ENCODE measurements around the gene LRRN2.

Gene LRRN2

DNA sequence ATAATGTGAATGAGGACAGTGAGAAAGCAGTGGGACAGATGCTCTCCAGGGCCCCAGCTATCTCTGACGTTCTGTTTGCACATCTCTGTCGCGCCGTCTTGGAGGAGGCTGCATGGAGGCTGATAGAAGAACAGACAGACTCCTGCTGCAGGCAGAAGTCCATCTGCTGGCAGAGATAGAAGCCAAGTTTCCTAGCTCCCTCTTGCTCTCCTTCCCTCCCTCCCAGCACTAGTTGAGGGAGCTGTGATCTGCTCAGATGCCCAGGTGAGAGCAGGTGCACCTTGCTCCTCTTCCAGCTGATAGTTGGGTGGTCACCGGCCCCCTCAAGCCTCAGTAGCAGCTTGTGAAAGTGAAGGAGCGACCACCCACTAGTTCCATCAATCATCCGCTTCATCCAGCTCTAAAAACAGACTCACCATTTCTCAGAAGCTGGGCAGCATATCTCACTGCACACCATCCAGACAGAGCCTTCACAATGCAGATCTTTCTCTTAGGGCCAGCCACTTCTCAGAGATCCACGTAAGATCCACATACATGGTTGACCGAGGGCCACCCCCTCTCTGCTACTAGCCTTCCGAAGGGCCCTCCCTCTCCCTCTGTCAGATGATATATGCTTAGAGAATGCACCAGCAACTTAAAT is 12.9 kb downstream of the LRRN2 start:
- no peak for FAIRE-seq
- DNase-seq (ENCODE audit: insufficient read length, low spot score): no peak
- no peak for TF ChIP-seq SPI1 (IDR thresholded peaks at IDR 0.05; ENCODE audit: low read depth, low read length)
- no peak for TF ChIP-seq PAX5 (IDR thresholded peaks at IDR 0.05; ENCODE audit: insufficient read depth, low read length, severe bottlenecking)
- TF ChIP-seq POLR2AphosphoS5 (IDR thresholded peaks at IDR 0.05; ENCODE audit: low read depth, low read length): no peak

DNA sequence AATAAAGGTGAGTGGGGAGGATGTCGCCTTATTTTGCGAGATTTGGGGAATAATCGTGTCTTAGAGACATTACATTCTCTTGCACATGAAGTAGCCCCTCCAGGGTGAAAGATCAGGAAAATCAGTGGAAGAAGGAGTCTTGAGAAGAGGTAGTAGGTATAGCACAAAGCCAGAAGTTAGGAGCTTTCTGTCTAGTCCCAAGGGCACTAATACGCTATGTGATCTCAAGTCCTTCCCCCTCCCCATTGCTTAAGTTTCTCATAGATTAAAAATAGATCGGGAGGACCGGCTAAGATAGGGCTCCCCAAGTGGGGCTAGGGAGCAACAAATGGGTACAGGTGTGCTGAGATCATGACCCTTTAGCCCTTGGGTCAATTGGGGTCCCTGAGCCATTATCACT is 13.5 kb downstream of the LRRN2 start:
- FAIRE-seq (no peak), DNase-seq (ENCODE audit: insufficient read length, low spot score) (no peak)
- TF ChIP-seq POLR2A (IDR thresholded peaks at IDR 0.05; ENCODE audit: low read depth, low read length) (no peak), POU2F2 (IDR thresholded peaks at IDR 0.05; ENCODE audit: low read depth, low read length) (no peak), TAF1 (IDR thresholded peaks at IDR 0.05; ENCODE audit: low read depth, low read length) (no peak), SPI1 (IDR thresholded peaks at IDR 0.05; ENCODE audit: low read depth, low read length) (no peak), PAX5 (IDR thresholded peaks at IDR 0.05; ENCODE audit: insufficient read depth, low read length, severe bottlenecking) (no peak), POLR2AphosphoS5 (IDR thresholded peaks at IDR 0.05; ENCODE audit: low read depth, low read length) (no peak)

DNA sequence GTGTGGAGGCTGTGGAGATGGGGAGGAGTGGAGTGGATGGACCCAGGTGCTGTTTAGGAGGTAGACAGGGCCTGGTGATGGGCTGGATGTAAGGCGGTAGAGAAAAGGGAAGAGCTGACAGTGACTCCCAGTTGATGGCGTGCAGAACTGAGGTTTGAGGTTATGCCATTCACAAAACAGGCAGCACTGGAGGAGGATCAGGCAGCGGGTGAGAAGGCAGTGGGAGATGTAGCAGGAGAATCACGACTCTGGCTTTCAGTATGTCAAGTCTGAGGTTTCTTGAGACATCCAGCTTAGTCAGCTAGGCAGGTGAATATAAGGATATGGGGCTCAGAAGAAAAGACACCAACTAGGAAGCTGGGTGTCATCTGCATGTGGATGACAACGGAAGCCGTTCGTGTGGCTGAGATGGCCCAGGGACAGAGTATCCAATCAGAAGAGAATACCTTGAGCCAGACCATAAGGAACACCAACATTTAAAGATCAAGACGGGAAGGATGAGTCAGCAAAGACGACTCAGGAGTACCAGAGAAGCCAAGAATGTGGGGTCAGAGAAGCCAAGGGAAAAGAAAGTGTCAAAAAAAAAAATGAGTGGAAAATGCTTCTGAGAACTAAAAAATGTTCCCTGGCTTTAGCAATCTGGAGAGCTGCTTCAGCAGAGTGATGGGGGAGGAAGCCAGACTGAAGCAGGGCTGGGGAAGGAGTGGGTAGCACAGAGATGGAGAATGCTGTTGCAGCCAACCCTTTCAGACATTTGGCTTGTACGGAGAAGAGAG is 15.2 kb downstream of the LRRN2 start:
- TF ChIP-seq TAF1 (IDR thresholded peaks at IDR 0.05; ENCODE audit: low read depth, low read length) (no peak), POU2F2 (IDR thresholded peaks at IDR 0.05; ENCODE audit: low read depth, low read length) (no peak)
- FAIRE-seq (no peak), DNase-seq (ENCODE audit: insufficient read length, low spot score) (no peak)

DNA sequence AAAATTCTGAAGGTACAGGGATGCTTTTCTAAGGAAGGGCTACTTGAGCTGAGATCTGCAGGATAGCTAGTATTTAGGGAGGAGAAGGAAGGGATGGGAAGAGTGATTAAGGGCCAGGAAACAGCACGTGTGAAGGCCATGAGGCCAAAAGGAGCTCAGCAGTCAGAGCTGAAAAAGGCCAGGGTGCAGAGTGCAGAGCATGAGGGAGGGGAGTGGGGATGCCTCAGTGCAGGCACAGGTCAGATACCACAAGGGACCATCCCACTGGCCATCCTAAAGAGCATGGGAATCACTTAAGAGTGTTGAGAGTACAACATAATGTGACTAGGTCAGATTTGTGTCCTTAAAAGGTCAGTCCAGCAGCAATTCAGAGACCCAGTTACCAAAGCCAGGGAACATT is 16.0 kb downstream of the LRRN2 start:
- TF ChIP-seq TAF1 (IDR thresholded peaks at IDR 0.05; ENCODE audit: low read depth, low read length) (no peak), PAX5 (IDR thresholded peaks at IDR 0.05; ENCODE audit: insufficient read depth, low read length, severe bottlenecking) (no peak), SPI1 (IDR thresholded peaks at IDR 0.05; ENCODE audit: low read depth, low read length) (no peak), POU2F2 (IDR thresholded peaks at IDR 0.05; ENCODE audit: low read depth, low read length) (no peak), POLR2A (IDR thresholded peaks at IDR 0.05; ENCODE audit: low read depth, low read length) (no peak), POLR2AphosphoS5 (IDR thresholded peaks at IDR 0.05; ENCODE audit: low read depth, low read length) (no peak)
- DNase-seq (ENCODE audit: insufficient read length, low spot score) (no peak), FAIRE-seq (no peak)

DNA sequence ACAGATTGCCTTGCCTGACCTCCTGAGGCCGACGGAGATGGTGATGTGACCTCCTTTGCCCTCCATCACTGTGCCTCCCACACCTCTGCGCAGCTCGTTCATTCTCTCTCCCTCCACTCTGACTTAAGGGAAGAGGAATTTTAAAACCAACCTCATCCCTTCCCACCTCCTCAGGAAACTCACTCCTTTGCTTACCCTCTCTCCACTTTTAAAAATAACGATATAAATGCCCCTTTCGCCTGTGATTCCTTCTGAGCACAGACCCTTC is 21.2 kb downstream of the LRRN2 start:
- TF ChIP-seq POLR2AphosphoS5 (IDR thresholded peaks at IDR 0.05; ENCODE audit: low read depth, low read length) (no peak), POU2F2 (IDR thresholded peaks at IDR 0.05; ENCODE audit: low read depth, low read length) (no peak), PAX5 (IDR thresholded peaks at IDR 0.05; ENCODE audit: insufficient read depth, low read length, severe bottlenecking) (no peak), SPI1 (IDR thresholded peaks at IDR 0.05; ENCODE audit: low read depth, low read length) (no peak), POLR2A (IDR thresholded peaks at IDR 0.05; ENCODE audit: low read depth, low read length) (no peak), TAF1 (IDR thresholded peaks at IDR 0.05; ENCODE audit: low read depth, low read length) (no peak)
- DNase-seq (ENCODE audit: insufficient read length, low spot score) (no peak), FAIRE-seq (no peak)

DNA sequence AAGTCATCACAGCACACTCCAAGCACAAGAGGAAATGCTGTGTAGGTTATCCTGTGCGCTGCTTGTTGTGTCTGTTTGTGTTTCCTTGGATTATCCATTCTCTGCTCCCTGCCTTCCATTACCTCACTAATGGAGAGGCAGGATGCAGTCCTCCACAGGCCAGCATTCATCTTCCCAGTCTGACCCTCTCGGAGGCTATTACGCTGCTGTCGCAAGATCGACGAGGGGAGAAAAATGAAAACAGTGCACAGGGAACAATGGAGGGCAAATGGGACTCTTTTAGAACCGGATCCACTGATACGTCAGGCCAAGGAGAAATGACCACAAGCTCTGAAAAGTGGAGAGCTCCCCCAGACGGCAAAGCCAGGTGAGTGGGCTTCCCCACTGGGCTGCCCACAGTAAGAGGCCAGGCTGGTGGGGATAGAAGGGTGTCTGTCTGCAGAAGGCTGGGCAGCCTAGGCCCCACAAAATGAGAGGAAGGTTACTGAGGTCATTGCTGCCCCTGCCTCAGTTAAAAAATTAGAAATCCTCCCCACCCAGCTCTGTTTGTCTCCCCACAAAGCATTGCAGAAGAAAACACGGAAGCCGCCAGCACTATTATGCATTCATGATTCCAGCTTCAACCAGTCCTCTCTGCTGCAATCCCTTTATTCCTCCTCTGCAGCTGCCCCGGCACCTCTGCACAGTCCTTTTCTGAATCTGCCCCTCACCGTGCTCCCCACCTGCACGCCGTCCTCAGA is 21.7 kb downstream of the LRRN2 start:
- no peak for DNase-seq (ENCODE audit: insufficient read length, low spot score)
- no peak for FAIRE-seq
- no peak for TF ChIP-seq POU2F2 (IDR thresholded peaks at IDR 0.05; ENCODE audit: low read depth, low read length)
- no peak for TF ChIP-seq SPI1 (IDR thresholded peaks at IDR 0.05; ENCODE audit: low read depth, low read length)
- TF ChIP-seq POLR2AphosphoS5 (IDR thresholded peaks at IDR 0.05; ENCODE audit: low read depth, low read length): no peak
- no peak for TF ChIP-seq PAX5 (IDR thresholded peaks at IDR 0.05; ENCODE audit: insufficient read depth, low read length, severe bottlenecking)

DNA sequence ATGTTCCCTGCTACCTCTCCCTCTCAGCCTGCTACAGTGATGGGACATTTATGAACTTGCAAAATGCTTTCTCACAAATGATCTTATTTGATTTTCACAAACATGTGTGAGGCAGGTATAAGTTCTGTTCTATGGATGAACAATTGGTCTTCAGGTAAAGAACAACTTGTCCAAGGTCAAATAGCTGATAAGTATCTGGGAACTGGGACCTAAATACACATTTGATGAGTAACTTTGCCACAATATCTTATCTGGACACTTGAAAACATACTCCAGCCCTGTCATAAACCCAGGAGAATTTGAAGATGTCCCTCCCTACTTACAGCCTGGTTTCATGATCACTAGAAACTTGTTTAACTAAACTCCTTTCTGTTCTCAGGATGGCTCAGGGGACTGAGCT is 23.0 kb downstream of the LRRN2 start:
- no peak for FAIRE-seq
- no peak for DNase-seq (ENCODE audit: insufficient read length, low spot score)
- no peak for TF ChIP-seq SPI1 (IDR thresholded peaks at IDR 0.05; ENCODE audit: low read depth, low read length)
- no peak for TF ChIP-seq POU2F2 (IDR thresholded peaks at IDR 0.05; ENCODE audit: low read depth, low read length)
- TF ChIP-seq PAX5 (IDR thresholded peaks at IDR 0.05; ENCODE audit: insufficient read depth, low read length, severe bottlenecking): no peak
- TF ChIP-seq POLR2AphosphoS5 (IDR thresholded peaks at IDR 0.05; ENCODE audit: low read depth, low read length): no peak
- TF ChIP-seq TAF1 (IDR thresholded peaks at IDR 0.05; ENCODE audit: low read depth, low read length): no peak
- no peak for TF ChIP-seq POLR2A (IDR thresholded peaks at IDR 0.05; ENCODE audit: low read depth, low read length)

DNA sequence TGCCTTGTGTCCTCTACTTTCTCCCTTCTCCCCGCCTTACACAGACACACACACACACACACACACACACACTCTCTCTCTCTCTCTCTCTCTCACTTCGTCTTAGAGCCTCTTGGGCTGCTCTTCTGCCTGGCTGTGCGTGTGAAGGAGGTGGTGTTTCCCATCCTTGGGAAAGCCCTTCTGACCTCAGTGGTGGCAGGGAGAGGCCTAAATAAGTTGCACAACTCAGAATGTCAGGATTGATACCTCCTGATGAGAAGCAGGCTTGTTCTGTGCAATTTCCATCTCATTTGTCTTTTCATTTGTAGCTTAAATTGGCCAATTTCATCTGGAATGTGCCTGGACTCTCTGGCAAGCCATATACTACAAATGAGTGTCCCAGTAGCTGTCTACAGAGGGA is 25.0 kb downstream of the LRRN2 start:
- TF ChIP-seq POU2F2 (IDR thresholded peaks at IDR 0.05; ENCODE audit: low read depth, low read length): no peak
- TF ChIP-seq POLR2A (IDR thresholded peaks at IDR 0.05; ENCODE audit: low read depth, low read length): no peak
- no peak for TF ChIP-seq PAX5 (IDR thresholded peaks at IDR 0.05; ENCODE audit: insufficient read depth, low read length, severe bottlenecking)
- TF ChIP-seq SPI1 (IDR thresholded peaks at IDR 0.05; ENCODE audit: low read depth, low read length): no peak
- no peak for TF ChIP-seq TAF1 (IDR thresholded peaks at IDR 0.05; ENCODE audit: low read depth, low read length)
- TF ChIP-seq POLR2AphosphoS5 (IDR thresholded peaks at IDR 0.05; ENCODE audit: low read depth, low read length): no peak
- DNase-seq (ENCODE audit: insufficient read length, low spot score) (no peak), FAIRE-seq (no peak)

DNA sequence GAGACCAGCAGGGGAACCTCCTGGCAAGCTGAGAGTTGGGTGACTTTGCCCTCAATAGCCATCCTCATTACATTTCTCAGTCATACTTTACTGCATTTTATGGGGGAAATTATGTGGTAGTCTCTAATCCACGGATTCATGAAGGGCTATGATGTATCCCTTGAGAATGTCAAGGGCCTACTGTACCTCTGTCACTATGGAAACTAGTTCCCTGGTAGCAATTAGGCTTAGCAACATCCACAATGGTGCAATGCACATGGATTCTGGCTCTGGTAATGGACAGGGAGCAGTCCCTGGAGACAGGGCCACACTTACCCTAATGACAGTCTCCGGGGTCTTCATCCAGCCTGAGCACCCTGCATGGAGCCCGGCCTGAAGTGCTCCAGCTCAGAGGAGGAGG is 26.5 kb downstream of the LRRN2 start:
- no peak for FAIRE-seq
- no peak for DNase-seq (ENCODE audit: insufficient read length, low spot score)
- TF ChIP-seq TAF1 (IDR thresholded peaks at IDR 0.05; ENCODE audit: low read depth, low read length) (no peak), POLR2AphosphoS5 (IDR thresholded peaks at IDR 0.05; ENCODE audit: low read depth, low read length) (no peak), POU2F2 (IDR thresholded peaks at IDR 0.05; ENCODE audit: low read depth, low read length) (no peak), PAX5 (IDR thresholded peaks at IDR 0.05; ENCODE audit: insufficient read depth, low read length, severe bottlenecking) (no peak), POLR2A (IDR thresholded peaks at IDR 0.05; ENCODE audit: low read depth, low read length) (no peak), SPI1 (IDR thresholded peaks at IDR 0.05; ENCODE audit: low read depth, low read length) (no peak)

Data from GM12891 (cell line).